A549 (cell line): ENCODE measurements around the gene SPATA9. TPM values are rescaled to one million over a fixed set of nuclear protein-coding genes. Genes with fewer than 3 reads are reported as not detected.

Source experiments
- ATAC-seq, 2 experiments: fragments of 200-7000 bp in 1 of 2; fragments of >200 bp in 1 of 2; cut with Nextera tagmentation in 1 of 2; cut with Tn5 transposase in 1 of 2; 3 replicates each; pipeline versions ENCODE4 v1.8.0 to v1.9.1; 2018 to 2020; ENCODE audit warnings: mild to moderate bottlenecking in 1 of 2, moderate library complexity in 1 of 2
- CTCF ChIA-PET: fragments of 300-600 bp; sonication (Branson Sonifier 250); formaldehyde crosslinking; extraction: SDS; loops from one replicate; lab custom pipeline; 2021; ENCODE audit warnings: antibody characterized with exemption, inconsistent platforms; lab: Yijun Ruan, JAX
- POLR2A ChIA-PET: fragments of 350-600 bp; formaldehyde crosslinking; extraction: SDS; loops from one replicate; lab custom pipeline; 2021; ENCODE audit warnings: antibody characterized with exemption, inconsistent platforms; lab: Yijun Ruan, JAX
- DNase-seq, 2 experiments: peaks; one replicate each; pipeline versions ENCODE4 v3.0.0 to v3.0.0-alpha.2; 2011 to 2016; ENCODE audit warnings: low read depth in 1 of 2, low spot score in 1 of 2
- FAIRE-seq: peaks from 2 replicates; lab custom pipeline; 2011; peaks lifted over from hg19 to GRCh38; lab: Jason Lieb, UNC
- H3K27ac ChIP-seq, 2 experiments: fragments of >200 bp; sonication (Bioruptor Twin); formaldehyde crosslinking; 3 replicates each; pipeline ENCODE4 v1.5.1; 2016 to 2017
- H3K4me1 ChIP-seq: fragments of >200 bp; sonication (Bioruptor Twin); formaldehyde crosslinking; 3 replicates; pipeline ENCODE4 v1.6.1; 2016
- H3K4me2 ChIP-seq: fragments of >200 bp; sonication (Bioruptor Twin); formaldehyde crosslinking; 3 replicates; pipeline ENCODE4 v1.6.1; 2016
- H3K4me3 ChIP-seq: fragments of >200 bp; sonication (Bioruptor Twin); formaldehyde crosslinking; 3 replicates; pipeline ENCODE4 v1.5.1; 2016
- H3K9me3 ChIP-seq: fragments of >200 bp; sonication (Bioruptor Twin); formaldehyde crosslinking; 3 replicates; pipeline ENCODE4 v1.6.1; 2016
- FOSB ChIP-seq: fragments of 250-450 bp; sonication (Bioruptor Pico); IDR thresholded peaks from 2 replicates; pipeline ENCODE4 v1.5.0; 2020; ENCODE audit warnings: mild to moderate bottlenecking, moderate library complexity
- FOSL2 ChIP-seq, 2 experiments: fragments of 450-650 bp in 1 of 2; fragments of >200 bp in 1 of 2; sonication (Bioruptor Twin) in 1 of 2; formaldehyde crosslinking; IDR thresholded peaks; 2 replicates each; pipeline versions ENCODE4 v1.5.0 to v1.6.1; 2016 to 2020; ENCODE audit warnings: mild to moderate bottlenecking in 1 of 2, moderate library complexity in 1 of 2
- MAFK ChIP-seq: fragments of 450-650 bp; IDR thresholded peaks from 2 replicates; pipeline ENCODE4 v1.6.1; 2014; ENCODE audit not compliant: partially characterized antibody
- MYC ChIP-seq: IDR thresholded peaks from 2 replicates; pipeline ENCODE4 v1.6.1; 2012; ENCODE audit warnings: mild to moderate bottlenecking, inconsistent platforms, low read length, improper control_type of control experiment, borderline replicate concordance
- PHF8 ChIP-seq: fragments of 200-600 bp; sonication (generic); IDR thresholded peaks from 2 replicates; pipeline ENCODE4 v1.6.1; 2016; ENCODE audit warnings: low read depth, mild to moderate bottlenecking, antibody characterized with exemption, moderate library complexity, borderline replicate concordance
- POLR2A ChIP-seq: IDR thresholded peaks from 2 replicates; pipeline ENCODE4 v1.6.1; 2012; ENCODE audit warnings: mild to moderate bottlenecking, low read length
- POLR2AphosphoS2 ChIP-seq: conservative IDR thresholded peaks from 2 replicates; pipeline ENCODE4 v1.6.1; 2012; ENCODE audit warnings: low read length, improper control_type of control experiment, inconsistent platforms
- RCOR1 ChIP-seq: fragments of 150-350 bp; IDR thresholded peaks from 2 replicates; pipeline ENCODE4 v1.6.1; 2014; ENCODE audit warnings: antibody characterized with exemption, low read length, low read depth
- RFX5 ChIP-seq: fragments of 450-650 bp; IDR thresholded peaks from 2 replicates; pipeline ENCODE4 v1.7.1; 2014; ENCODE audit warnings: antibody characterized with exemption, mild to moderate bottlenecking, moderate library complexity
- SREBF2 ChIP-seq: fragments of 450-650 bp; IDR thresholded peaks from 2 replicates; pipeline ENCODE4 v1.6.1; 2014; ENCODE audit warnings: mild to moderate bottlenecking, moderate library complexity
- TP53 ChIP-seq: fragments of 250-450 bp; sonication (Bioruptor Pico); IDR thresholded peaks from 2 replicates; pipeline ENCODE4 v1.5.0; 2021; ENCODE audit warnings: mild to moderate bottlenecking, moderate library complexity
- WGBS: methylation state at CpG from one replicate; pipeline ENCODE4 v1.1.6; 2017; ENCODE audit errors: missing lambda C conversion rate; 5-methylcytosine and 5-hydroxymethylcytosine counted together
- polyA plus RNA-seq, 4 experiments: library from polyadenylated mRNA; depleted of rRNA in 3 of 4; stranded (reverse); fragments of >200 nt; fragmentation: RNase III in 1 of 4; extraction: RNeasy Plus Mini Kit Qiagen cat#74134 plus additional on column Dnase treatment in 1 of 4; gene quantifications; 2 replicates in 3 of 4; 3 replicates in 1 of 4; pipeline ENCODE4 v1.2.3, GENCODE V29; 2011 to 2017
- TF ChIP-seq, protein P1 (sequence below): fragments of >200 bp; sonication (Bioruptor Twin); formaldehyde crosslinking; IDR thresholded peaks from 3 replicates; pipeline ENCODE4 v1.5.1; 2016
- TF ChIP-seq, protein P2 (sequence below): fragments of >200 bp; sonication (Bioruptor Twin); formaldehyde crosslinking; IDR thresholded peaks from 2 replicates; pipeline ENCODE4 v1.6.1; 2016
- TF ChIP-seq, protein P3 (sequence below): IDR thresholded peaks from 2 replicates; pipeline ENCODE4 v1.6.1; 2012; ENCODE audit warnings: low read depth, borderline replicate concordance
- TF ChIP-seq, protein P4 (sequence below): fragments of 150-350 bp; IDR thresholded peaks from 2 replicates; pipeline ENCODE4 v1.6.1; 2014; ENCODE audit warnings: low read depth, mild to moderate bottlenecking, low read length
- TF ChIP-seq, protein P5 (sequence below): fragments of >200 bp; sonication (Bioruptor Twin); formaldehyde crosslinking; IDR thresholded peaks from 3 replicates; pipeline ENCODE4 v1.6.1; 2016

Gene SPATA9
- polyA plus RNA-seq, 2 of the 4 experiments (the other 2 are of a cell fraction): 0.16 TPM; not detected in 1

DNA sequence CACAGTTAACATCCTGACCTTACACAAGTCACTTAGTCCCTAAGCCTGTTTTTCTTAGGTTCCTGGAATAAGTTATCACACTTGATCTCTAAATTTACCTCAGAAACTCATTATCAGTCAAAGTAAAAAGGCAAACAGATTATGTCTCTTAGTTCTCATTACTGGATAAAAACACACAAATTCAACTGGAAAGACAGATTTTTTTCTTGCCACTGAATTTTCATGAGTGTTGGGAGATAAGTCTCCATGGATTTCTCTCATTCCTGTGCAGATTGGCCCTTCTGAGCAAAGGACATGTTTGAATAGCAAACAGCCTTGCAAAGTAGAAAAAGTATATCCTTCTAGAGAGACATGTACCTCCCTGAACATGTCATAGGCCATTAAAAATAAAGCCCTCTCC lies 10.2 kb downstream of the SPATA9 start (continued):
- TF ChIP-seq POLR2AphosphoS2 (no peak), MYC (no peak)
- TF ChIP-seq, all 56 proteins: peak for 0

DNA sequence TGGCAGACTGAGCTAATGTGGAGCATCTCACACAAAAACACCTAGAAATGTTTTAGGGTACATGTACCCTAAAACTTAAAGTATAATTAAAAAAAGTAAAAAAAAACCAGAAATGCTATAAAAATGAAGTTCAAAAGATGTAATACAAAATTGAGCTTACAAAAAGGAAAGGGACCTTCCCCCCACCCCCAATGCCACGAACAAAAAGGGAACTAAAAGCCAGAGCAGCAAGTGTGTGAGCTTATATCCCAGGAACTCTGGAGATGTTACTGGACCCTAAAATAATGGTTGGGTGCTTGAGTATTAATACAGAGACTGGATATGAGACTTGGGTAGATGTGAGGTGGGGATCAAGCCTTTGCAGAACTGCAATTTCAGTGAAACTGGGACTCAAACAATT lies 11.0 kb downstream of the SPATA9 start:
- WGBS: 32% methylated on average over 1 of the region's 1 CpG
- POLR2A ChIA-PET: no interaction called here

DNA sequence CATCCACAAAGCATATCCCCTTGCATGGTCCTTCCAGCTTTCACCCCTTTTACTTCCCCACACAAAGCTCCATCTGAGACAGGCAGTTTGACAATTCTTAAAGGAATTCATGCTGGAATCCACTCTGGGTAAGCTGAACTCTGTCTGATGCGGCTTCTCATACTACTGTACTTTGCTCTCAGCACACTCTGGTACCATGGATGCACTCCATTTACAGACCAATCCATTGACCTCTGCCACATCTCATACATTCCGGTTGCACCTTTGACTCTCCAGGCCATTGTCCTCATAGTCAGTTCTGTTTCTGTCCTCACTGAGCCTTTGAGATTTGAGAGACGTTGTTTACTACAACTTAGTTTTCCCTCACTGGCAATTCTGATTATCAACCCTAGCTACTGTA lies 12.2 kb downstream of the SPATA9 start:
- Histone ChIP-seq H3K4me1 (no peaks in the 10 kb centered on the region), H3K9me3 (no peaks in the 10 kb centered on the region), H3K27ac (no peak overlapping the region), H3K4me2 (no peak overlapping the region), H3K4me3 (no peak overlapping the region)
- 85% methylated on average over 3 of the region's 3 CpGs for WGBS
- CTCF ChIA-PET: interaction anchor here (0.6 to 3.3 kb wide), 9 partner anchors 9 to 176 kb away, joined by 3 to 18 read pairs (median 3); no protein-coding TSS in a partner anchor
- FAIRE-seq (no peak), DNase-seq (no peak), ATAC-seq (no peak)
- POLR2A ChIA-PET: interaction anchor here (1.2 kb wide), 1 partner anchor 24 kb away, joined by 4 read pairs; the partner anchor contains the start of gene RFESD
- no peak for TF ChIP-seq FOSB

More for the DNA sequence above, 11.0 kb downstream of the SPATA9 start:
- no peak for ATAC-seq
- FAIRE-seq: no peak
- no peaks in the 10 kb centered on the region for H3K4me1 ChIP-seq
- TF ChIP-seq MAFK: no peak
- TF ChIP-seq TP53: no peak
- TF ChIP-seq RFX5: no peak
- no peak for TF ChIP-seq PHF8
- TF ChIP-seq, protein P1, sequence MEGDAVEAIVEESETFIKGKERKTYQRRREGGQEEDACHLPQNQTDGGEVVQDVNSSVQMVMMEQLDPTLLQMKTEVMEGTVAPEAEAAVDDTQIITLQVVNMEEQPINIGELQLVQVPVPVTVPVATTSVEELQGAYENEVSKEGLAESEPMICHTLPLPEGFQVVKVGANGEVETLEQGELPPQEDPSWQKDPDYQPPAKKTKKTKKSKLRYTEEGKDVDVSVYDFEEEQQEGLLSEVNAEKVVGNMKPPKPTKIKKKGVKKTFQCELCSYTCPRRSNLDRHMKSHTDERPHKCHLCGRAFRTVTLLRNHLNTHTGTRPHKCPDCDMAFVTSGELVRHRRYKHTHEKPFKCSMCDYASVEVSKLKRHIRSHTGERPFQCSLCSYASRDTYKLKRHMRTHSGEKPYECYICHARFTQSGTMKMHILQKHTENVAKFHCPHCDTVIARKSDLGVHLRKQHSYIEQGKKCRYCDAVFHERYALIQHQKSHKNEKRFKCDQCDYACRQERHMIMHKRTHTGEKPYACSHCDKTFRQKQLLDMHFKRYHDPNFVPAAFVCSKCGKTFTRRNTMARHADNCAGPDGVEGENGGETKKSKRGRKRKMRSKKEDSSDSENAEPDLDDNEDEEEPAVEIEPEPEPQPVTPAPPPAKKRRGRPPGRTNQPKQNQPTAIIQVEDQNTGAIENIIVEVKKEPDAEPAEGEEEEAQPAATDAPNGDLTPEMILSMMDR: no peak
- no peak for TF ChIP-seq SREBF2
- no peak for TF ChIP-seq POLR2AphosphoS2
- no peak for TF ChIP-seq POLR2A
- no peak for TF ChIP-seq RCOR1
- TF ChIP-seq, protein P2, sequence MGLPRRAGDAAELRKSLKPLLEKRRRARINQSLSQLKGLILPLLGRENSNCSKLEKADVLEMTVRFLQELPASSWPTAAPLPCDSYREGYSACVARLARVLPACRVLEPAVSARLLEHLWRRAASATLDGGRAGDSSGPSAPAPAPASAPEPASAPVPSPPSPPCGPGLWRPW: no peak
- TF ChIP-seq FOSL2 (IDR thresholded peaks at IDR 0.05): no peak
- no peak for TF ChIP-seq FOSL2 (CRISPR knock-in tag; IDR thresholded peaks at IDR 0.05)
- TF ChIP-seq, protein P3, sequence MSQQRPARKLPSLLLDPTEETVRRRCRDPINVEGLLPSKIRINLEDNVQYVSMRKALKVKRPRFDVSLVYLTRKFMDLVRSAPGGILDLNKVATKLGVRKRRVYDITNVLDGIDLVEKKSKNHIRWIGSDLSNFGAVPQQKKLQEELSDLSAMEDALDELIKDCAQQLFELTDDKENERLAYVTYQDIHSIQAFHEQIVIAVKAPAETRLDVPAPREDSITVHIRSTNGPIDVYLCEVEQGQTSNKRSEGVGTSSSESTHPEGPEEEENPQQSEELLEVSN: no peak
- TF ChIP-seq, protein P4, sequence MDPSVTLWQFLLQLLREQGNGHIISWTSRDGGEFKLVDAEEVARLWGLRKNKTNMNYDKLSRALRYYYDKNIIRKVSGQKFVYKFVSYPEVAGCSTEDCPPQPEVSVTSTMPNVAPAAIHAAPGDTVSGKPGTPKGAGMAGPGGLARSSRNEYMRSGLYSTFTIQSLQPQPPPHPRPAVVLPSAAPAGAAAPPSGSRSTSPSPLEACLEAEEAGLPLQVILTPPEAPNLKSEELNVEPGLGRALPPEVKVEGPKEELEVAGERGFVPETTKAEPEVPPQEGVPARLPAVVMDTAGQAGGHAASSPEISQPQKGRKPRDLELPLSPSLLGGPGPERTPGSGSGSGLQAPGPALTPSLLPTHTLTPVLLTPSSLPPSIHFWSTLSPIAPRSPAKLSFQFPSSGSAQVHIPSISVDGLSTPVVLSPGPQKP: no peak
- TF ChIP-seq, protein P5, sequence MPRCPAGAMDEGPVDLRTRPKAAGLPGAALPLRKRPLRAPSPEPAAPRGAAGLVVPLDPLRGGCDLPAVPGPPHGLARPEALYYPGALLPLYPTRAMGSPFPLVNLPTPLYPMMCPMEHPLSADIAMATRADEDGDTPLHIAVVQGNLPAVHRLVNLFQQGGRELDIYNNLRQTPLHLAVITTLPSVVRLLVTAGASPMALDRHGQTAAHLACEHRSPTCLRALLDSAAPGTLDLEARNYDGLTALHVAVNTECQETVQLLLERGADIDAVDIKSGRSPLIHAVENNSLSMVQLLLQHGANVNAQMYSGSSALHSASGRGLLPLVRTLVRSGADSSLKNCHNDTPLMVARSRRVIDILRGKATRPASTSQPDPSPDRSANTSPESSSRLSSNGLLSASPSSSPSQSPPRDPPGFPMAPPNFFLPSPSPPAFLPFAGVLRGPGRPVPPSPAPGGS: no peak
- H3K4me2 ChIP-seq: no peak overlapping the region
- CTCF ChIA-PET: interaction anchor here (0.6 to 2.6 kb wide), 6 partner anchors 9 to 109 kb away, joined by 3 to 6 read pairs (median 4); no protein-coding TSS in a partner anchor
- H3K4me3 ChIP-seq: no peak overlapping the region
- H3K9me3 ChIP-seq: no peaks in the 10 kb centered on the region
- DNase-seq: no peak
- no peak overlapping the region for H3K27ac ChIP-seq
